Gastrocnemius medialis (tissue), 4 donors: ENCODE results near the gene PGA3. TPM values are rescaled to one million over a fixed set of nuclear protein-coding genes. Genes with fewer than 3 reads are reported as not detected.
A peak's percentile ranks its signal among the peaks of the same experiment; 100 is the strongest.
"Not testable (repeated sequence)": the region's sequence is repeated elsewhere in the genome, so short reads cannot be mapped to it uniquely, and the experiment has no call there.

ENCODE experiments used
- ATAC-seq, 2 donors: fragments of 150-250 bp; one replicate each; pipeline ENCODE4 v1.9.1; 2016
- DNase-seq, 2 donors: peaks; one replicate each; pipeline ENCODE4 v3.0.0-alpha.2; 2019
- H3K27ac ChIP-seq, 4 donors: fragments of 200-600 bp; sonication (generic); 1 replicate in 1 of 4; 2 replicates in 3 of 4; pipeline ENCODE4 v1.5.1; 2016 to 2018; ENCODE audit warnings: mild to moderate bottlenecking in 2 of 4, moderate library complexity in 1 of 4
- H3K27me3 ChIP-seq, 3 donors: fragments of 200-600 bp; sonication (generic) in 2 of 3; 1 replicate in 1 of 3; 2 replicates in 2 of 3; pipeline versions ENCODE4 v1.5.1 to v1.6.0; 2016 to 2019; ENCODE audit warnings: mild to moderate bottlenecking in 1 of 3, moderate library complexity in 1 of 3
- H3K36me3 ChIP-seq, 2 donors: fragments of 200-600 bp; sonication (generic) in 1 of 2; one replicate each; pipeline ENCODE4 v1.5.1; 2017 to 2018
- H3K4me1 ChIP-seq, 2 donors: fragments of 200-600 bp; sonication (generic) in 1 of 2; one replicate each; pipeline ENCODE4 v1.5.1; 2016 to 2017; ENCODE audit warnings: mild to moderate bottlenecking in 2 of 2
- H3K4me3 ChIP-seq, 4 donors: fragments of 200-600 bp; sonication (generic) in 3 of 4; 1 replicate in 1 of 4; 2 replicates in 3 of 4; pipeline ENCODE4 v1.5.1; 2016 to 2019; ENCODE audit warnings: mild to moderate bottlenecking in 2 of 4
- H3K9me3 ChIP-seq, 3 donors: fragments of 200-600 bp; sonication (generic) in 2 of 3; 1 replicate in 1 of 3; 2 replicates in 2 of 3; pipeline ENCODE4 v1.5.1; 2016 to 2019
- POLR2A ChIP-seq, 2 donors: fragments of 450-650 bp; IDR thresholded peaks; one replicate each; pipeline ENCODE4 v1.6.1; 2017; ENCODE audit warnings: antibody characterized with exemption in 2 of 2, mild to moderate bottlenecking in 2 of 2, moderate library complexity in 2 of 2
- in situ Hi-C, 4 donors: fragments of 200-750 bp; cut with MboI; loops; one replicate each; pipeline versions ENCODE4 v1.15.0 to v1.8.0; 2017; ENCODE audit warnings: low sequenced_read_pairs in 4 of 4
- intact Hi-C: fragments of 100-400 bp; cut with DNase I; formaldehyde crosslinking; loops from one replicate; pipeline ENCODE4 v1.15.1; 2023; ENCODE audit warnings: low total_unique reads
- total RNA-seq, 4 donors: library from RNA; depleted of rRNA; stranded (reverse); fragments of >200 nt; gene quantifications; one replicate each; pipeline versions ENCODE4 v1.1.0 to v1.2.3, GENCODE V29; 2016
- TF ChIP-seq, protein P1 (sequence below), 5 experiments: fragments of 450-650 bp in 3 of 5; fragments of 200-600 bp in 2 of 5; sonication (generic) in 2 of 5; IDR thresholded peaks in 4 of 5; conservative IDR thresholded peaks in 1 of 5; 1 replicate in 4 of 5; 2 replicates in 1 of 5; pipeline ENCODE4 v1.5.1; 2016 to 2019; ENCODE audit warnings: antibody characterized with exemption in 5 of 5, mild to moderate bottlenecking in 3 of 5, moderate library complexity in 3 of 5

The PGA3 gene
- total RNA-seq, 4 donors from 2014 or later: not detected

DNA sequence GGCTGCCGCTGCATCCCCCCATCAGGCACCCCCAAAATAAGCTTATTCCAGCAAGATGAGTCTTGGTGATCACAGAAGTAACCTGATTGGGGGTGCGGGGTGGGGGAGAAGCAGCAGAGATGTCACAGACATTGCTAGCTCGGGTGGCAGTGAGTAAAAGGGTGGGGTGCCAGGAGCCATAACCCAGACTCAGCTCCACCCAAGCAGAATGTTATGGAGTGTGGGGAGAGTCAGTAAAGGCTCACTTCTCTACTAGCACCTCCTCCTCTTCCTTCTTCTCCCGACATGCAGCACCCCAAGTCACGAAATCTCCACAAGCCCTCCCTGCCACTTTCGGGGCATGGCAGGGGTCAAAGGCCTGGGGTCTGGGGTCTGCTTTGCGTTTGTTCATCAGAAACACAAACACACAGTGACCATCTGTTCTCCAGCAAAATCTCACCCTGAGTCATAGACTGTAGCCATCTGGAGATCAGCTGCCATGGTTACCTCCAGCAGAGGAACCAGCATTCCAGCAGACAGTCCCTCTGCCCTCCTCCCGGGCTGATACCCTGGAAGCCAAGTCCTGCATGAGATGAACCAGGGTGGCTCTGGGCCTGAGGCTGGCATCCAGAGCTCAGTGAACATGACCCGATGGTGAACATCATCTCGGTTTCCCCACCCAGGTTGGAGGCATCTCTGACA is 42.1 kb downstream of the PGA3 start:
- DNase-seq, ATAC-seq, H3K4me1 ChIP-seq, H3K9me3 ChIP-seq, H3K4me3 ChIP-seq, in situ Hi-C loops, H3K27me3 ChIP-seq, intact Hi-C loops, H3K36me3 ChIP-seq, H3K27ac ChIP-seq: not testable (repeated sequence)

DNA sequence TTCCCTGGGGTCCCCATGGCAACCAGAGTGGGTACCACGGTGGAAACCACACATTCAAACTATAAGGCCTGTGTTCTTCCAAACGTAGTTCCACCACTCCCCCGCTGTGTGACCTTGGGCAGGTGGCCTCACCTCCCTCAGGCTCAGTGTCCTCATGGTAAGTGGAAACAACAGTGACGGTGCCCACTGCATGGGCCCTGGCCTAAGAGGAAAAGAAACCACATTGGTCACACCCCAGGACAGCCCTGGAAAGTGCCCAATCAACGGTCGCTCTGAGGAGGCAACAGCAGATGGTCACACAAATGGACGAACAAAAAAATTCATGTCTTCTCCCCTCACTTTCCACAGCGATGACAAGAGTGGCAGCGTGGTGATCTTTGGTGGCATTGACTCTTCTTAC is 44.8 kb downstream of the PGA3 start:
- H3K36me3 ChIP-seq, H3K27me3 ChIP-seq, DNase-seq, ATAC-seq, H3K27ac ChIP-seq, intact Hi-C loops, H3K4me1 ChIP-seq, H3K9me3 ChIP-seq, H3K4me3 ChIP-seq, in situ Hi-C loops: not testable (repeated sequence)

DNA sequence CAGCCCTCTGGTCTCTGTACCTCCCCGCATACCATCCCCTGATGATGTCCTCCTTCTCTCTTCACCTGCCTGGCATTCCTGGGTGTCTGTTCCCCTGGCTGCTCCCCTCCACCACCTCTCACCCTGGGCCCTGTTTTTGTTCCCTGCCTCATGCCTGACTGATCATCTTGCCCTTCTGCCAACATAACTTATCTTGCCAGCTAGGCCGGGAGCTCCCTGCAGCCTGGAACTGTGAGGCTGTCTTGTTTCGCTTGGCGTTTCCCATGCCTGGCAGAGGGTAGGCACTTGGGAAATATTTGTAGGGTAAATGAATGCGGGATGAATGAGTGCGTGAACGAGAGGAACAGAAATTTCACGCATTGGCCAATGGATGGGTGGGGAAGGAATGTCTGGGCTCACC is 45.9 kb downstream of the PGA3 start:
- ATAC-seq, H3K4me3 ChIP-seq, H3K27ac ChIP-seq, in situ Hi-C loops, H3K27me3 ChIP-seq, intact Hi-C loops, DNase-seq, H3K4me1 ChIP-seq, H3K9me3 ChIP-seq, H3K36me3 ChIP-seq: not testable (repeated sequence)

DNA sequence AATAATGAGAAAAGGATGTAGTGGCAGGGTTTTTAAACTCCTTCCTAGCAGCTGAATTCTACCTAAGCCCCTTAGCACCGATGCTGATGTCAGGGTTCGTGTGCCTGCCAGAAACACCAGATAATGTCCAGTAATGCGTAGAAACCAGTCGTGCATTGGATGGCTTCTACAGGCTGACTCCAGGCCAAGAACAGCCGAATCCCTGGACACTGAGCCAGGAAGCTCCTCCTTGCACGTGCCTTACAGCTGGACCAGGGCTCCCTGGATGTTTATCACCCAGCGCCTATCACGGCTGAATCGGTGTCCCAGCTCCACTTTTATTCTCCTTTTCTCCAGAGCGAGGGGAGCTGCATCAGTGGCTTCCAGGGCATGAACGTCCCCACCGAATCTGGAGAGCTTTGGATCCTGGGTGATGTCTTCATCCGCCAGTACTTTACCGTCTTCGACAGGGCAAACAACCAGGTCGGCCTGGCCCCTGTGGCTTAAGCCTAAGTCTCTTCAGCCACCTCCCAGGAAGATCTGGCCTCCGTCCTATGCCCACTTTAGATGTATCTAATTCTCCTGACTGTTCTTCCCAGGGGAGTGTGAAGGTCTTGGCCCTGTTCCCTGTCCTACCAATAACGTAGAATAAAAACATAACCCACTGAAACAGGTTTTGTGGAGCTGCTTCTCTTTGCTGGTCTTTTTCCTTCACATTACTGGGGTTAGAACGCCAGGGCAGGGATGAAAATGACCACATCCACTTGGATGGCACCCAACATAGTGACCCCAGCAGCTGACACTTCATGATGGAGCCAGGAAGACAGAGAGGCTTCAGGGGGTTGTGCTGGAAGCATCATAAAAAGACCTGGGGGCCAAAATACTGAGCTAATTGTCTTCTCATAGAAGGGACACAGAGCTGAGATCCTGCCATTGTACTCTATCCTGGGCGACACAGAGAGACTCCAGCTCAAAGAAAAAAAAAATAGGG is 47.8 kb downstream of the PGA3 start:
- peak in 1 of 2 donors; percentile 68 for ATAC-seq
- in situ Hi-C loops, H3K27me3 ChIP-seq, H3K36me3 ChIP-seq, H3K4me1 ChIP-seq, H3K9me3 ChIP-seq, H3K27ac ChIP-seq, intact Hi-C loops, H3K4me3 ChIP-seq: not testable (repeated sequence)
- DNase-seq: peak in 1 of 2 donors; percentile 36

DNA sequence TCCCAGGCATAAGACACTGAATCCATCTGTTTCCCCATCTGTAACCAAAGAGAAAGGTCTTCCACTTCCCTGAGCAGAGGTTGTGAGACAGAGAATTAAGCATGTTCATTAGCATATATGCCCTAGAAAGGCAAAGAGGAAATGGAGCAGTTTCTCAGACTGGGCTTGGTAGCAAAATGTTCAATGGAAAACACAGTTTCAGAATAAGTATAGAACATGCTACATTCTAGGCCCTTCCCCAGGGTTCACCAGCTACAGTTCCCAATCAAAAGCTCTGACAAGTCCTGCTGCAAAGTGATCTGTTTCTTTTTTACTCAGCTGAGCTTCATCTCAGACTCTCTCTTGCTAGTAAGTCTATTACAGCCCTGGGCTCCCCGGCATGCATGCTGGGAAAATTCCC is 49.0 kb downstream of the PGA3 start:
- H3K4me1 ChIP-seq, H3K4me3 ChIP-seq, in situ Hi-C loops, H3K27me3 ChIP-seq, DNase-seq, ATAC-seq, H3K27ac ChIP-seq, intact Hi-C loops, H3K36me3 ChIP-seq, H3K9me3 ChIP-seq: not testable (repeated sequence)

DNA sequence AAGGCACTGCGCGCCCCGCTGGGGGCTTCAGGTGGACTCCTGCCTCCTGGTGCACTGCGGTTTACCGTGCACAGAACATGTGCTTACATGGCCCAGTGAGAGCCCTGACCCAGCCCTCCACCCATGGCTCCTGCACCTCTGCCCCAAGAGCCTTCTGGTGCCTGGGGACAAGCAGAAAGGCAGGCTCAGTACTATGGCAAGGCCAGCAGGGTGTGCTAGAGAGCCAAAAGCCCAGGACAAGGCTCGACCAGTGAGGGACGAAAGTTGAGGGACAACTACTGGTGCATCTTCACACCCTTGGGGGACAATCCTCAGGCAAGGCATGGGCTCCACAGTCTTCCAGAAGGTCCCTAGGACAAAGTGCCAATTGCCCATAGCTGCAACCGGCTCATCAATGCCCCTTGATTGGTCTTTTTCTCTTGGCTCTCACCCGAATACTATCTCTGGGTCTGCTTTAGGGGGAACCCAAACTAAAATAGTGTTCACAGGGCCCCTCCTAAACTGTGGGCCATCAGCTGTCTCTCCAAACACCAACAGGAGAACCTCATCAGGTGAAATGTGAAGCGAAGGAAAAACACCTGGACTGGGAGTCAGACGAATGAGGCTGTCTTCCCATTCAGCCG is 51.2 kb downstream of the PGA3 start:
- intact Hi-C loops: no loop called here
- peak; percentile 10 to 18 for DNase-seq
- in situ Hi-C loops: no loop called here

More for the DNA sequence above, 51.2 kb downstream of the PGA3 start:
- no peak overlapping the region for H3K27ac ChIP-seq
- H3K9me3 ChIP-seq: no peaks in the 10 kb centered on the region
- TF ChIP-seq, protein P1, sequence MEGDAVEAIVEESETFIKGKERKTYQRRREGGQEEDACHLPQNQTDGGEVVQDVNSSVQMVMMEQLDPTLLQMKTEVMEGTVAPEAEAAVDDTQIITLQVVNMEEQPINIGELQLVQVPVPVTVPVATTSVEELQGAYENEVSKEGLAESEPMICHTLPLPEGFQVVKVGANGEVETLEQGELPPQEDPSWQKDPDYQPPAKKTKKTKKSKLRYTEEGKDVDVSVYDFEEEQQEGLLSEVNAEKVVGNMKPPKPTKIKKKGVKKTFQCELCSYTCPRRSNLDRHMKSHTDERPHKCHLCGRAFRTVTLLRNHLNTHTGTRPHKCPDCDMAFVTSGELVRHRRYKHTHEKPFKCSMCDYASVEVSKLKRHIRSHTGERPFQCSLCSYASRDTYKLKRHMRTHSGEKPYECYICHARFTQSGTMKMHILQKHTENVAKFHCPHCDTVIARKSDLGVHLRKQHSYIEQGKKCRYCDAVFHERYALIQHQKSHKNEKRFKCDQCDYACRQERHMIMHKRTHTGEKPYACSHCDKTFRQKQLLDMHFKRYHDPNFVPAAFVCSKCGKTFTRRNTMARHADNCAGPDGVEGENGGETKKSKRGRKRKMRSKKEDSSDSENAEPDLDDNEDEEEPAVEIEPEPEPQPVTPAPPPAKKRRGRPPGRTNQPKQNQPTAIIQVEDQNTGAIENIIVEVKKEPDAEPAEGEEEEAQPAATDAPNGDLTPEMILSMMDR (IDR thresholded peaks at IDR 0.05 in 4 of 5, conservative IDR thresholded peaks at IDR 0.05 in 1 of 5): peak; percentile 20 to 71 (median 53)
- no peak for TF ChIP-seq POLR2A (IDR thresholded peaks at IDR 0.05)
- H3K27me3 ChIP-seq: no peaks in the 10 kb centered on the region
- no peak overlapping the region for H3K4me3 ChIP-seq
- H3K36me3 ChIP-seq: no peaks in the 10 kb centered on the region
- peak in 1 of 2 donors; percentile 56 for ATAC-seq
- no peaks in the 10 kb centered on the region for H3K4me1 ChIP-seq
